ENCODE results near the gene PTGR1. TPM values are rescaled to one million over a fixed set of nuclear protein-coding genes. Genes with fewer than 3 reads are reported as not detected.
"Not testable (repeated sequence)": the region's sequence is repeated elsewhere in the genome, so short reads cannot be mapped to it uniquely, and the experiment has no call there.

Gene PTGR1
- total RNA-seq, 4 donors from 2014 or later = 2.6 to 90.0 (median 51.6) TPM

DNA sequence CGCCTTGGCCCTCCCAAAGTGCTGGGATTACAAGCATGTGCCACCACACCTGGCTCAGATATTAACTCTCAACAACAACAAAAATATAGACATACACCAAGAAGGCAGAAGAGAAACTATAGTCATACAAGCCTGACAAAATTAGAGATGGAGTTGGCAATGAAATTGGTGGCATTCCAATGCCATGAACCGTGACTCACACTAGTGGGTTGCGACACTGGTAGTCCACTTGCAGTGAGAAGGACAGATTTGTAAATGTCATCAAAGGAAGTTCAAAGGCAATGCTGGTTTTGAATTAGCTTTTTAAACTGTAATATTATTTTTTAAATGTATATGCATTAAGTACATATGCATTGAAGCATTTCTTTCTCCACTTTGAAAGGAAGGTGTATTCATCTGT lies 23.2 kb upstream of the PTGR1 start:
- Histone ChIP-seq H3K9me3 (no peaks in the 10 kb centered on the region), H3K27me3 (peaks cover 3% of the 10 kb centered on the region), H3K27ac (no peak overlapping the region), H3K4me1 (no peaks in the 10 kb centered on the region), H3K4me3 (no peak overlapping the region), H3K36me3 (no peaks in the 10 kb centered on the region)
- DNase-seq = no peak
- TF ChIP-seq EP300 (IDR thresholded peaks at IDR 0.05; ENCODE audit: low read depth) = no peak
- no peak for TF ChIP-seq POLR2AphosphoS5 (IDR thresholded peaks at IDR 0.05)
- no peak for TF ChIP-seq POLR2A (IDR thresholded peaks at IDR 0.05)
- TF ChIP-seq CTCF (IDR thresholded peaks at IDR 0.05) = no peak
- in situ Hi-C loops (cut with MboI; ENCODE audit: low pct_ligation_motif_present in 1 of 4, low pct_unique_long_range_greater_than_20kb in 1 of 4, low sequenced_read_pairs in 3 of 4) (loop anchor here in 1 of 4 donors (25.0 kb wide), 1 partner anchor 440 kb away; no protein-coding TSS in a partner anchor), intact Hi-C loops (cut with DNase I; ENCODE audit: low total_unique reads) (no loop called here)
- 61 to 76% methylated on average over 3 of the region's 3 CpGs for WGBS, 2 donors (ENCODE audit: low coverage in 1 of 2)

DNA sequence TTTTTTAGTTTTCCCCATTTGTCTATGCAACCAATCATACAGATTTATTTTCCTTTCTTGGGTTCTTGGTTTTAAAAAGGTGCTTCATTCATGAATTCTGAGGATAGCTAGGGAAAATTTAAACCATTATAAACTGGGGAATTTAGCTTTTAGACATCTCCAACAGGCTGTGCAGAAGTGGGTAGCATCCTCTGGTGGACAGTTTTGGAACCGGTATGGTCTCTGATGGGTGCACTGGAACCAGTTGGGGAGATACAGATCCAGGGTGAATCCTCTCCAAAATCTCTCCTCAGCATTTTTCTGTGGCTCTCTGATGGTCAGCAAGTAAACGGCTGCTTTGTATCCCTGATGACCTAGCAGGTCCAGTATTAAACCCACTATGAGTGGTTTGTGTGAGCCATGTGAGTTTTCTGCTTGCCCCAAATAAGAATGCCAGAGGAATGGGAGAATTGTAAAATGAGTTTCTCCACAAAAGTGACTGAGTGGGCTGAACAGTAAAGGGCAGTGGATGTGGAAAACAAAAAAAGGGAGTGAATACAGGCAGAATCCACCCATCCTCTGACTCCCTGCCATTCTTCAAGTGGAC lies 22.5 kb upstream of the PTGR1 start:
- TF ChIP-seq EP300 (IDR thresholded peaks at IDR 0.05; ENCODE audit: low read depth) = no peak
- TF ChIP-seq CTCF (IDR thresholded peaks at IDR 0.05) = peak; percentile 61 to 76 (median 65)
- no peak for TF ChIP-seq POLR2AphosphoS5 (IDR thresholded peaks at IDR 0.05)
- H3K4me1 ChIP-seq = no peaks in the 10 kb centered on the region
- in situ Hi-C loops (cut with MboI; ENCODE audit: low pct_ligation_motif_present in 1 of 4, low pct_unique_long_range_greater_than_20kb in 1 of 4, low sequenced_read_pairs in 3 of 4) = loop anchor here in 1 of 4 donors (25.0 kb wide), 1 partner anchor 440 kb away; no protein-coding TSS in a partner anchor
- intact Hi-C loops (cut with DNase I; ENCODE audit: low total_unique reads) = no loop called here
- H3K27me3 ChIP-seq = peaks cover 3% of the 10 kb centered on the region
- DNase-seq = peak; percentile 33
- WGBS, 2 donors (ENCODE audit: low coverage in 1 of 2) = 20 to 32% methylated on average over 1 to 2 of the region's 2 CpGs
- no peaks in the 10 kb centered on the region for H3K36me3 ChIP-seq
- H3K27ac ChIP-seq = no peak overlapping the region
- H3K4me3 ChIP-seq = no peak overlapping the region
- H3K9me3 ChIP-seq = no peaks in the 10 kb centered on the region

- H3K36me3 ChIP-seq; H3K9me3 ChIP-seq; H3K4me3 ChIP-seq; H3K27me3 ChIP-seq; H3K27ac ChIP-seq; DNase-seq; intact Hi-C loops (cut with DNase I; ENCODE audit: low total_unique reads): not testable (repeated sequence)
- peaks cover 0 to 11% (median 2%) of the 10 kb centered on the region in 4 donors for H3K4me1 ChIP-seq
- in situ Hi-C loops (cut with MboI; ENCODE audit: low pct_ligation_motif_present in 1 of 4, low pct_unique_long_range_greater_than_20kb in 1 of 4, low sequenced_read_pairs in 3 of 4) = loop anchor here in 1 of 4 donors (25.0 kb wide), 1 partner anchor 445 kb away; no protein-coding TSS in a partner anchor
- 90% methylated on average over 27 of the region's 29 CpGs; no CpG with 5 or more reads in 1 of the 2 donors for WGBS, 2 donors (ENCODE audit: low coverage in 1 of 2)
These were observed 17.9 kb upstream of the PTGR1 start for GRCh38 chr9:111617349-111617748.

DNA sequence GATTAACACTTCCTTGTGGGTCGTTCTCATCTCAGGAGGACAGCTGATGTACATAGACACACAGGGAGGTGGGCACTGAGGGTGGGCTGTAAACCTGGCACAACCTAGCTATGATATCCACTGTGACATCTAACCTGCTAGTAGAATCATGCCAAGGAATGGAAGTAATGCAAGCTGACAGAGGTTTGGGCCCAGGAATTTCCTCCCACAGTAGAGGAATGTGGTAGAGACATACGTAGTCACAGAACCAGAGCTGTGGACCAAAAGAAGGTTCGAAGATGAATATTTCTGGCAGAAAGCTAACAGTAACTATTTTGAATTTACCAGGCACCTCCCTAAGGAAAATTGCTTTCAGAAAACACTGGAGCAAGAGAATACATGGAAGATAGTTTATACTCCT lies 16.5 kb upstream of the PTGR1 start:
- TF ChIP-seq POLR2AphosphoS5 (IDR thresholded peaks at IDR 0.05) (no peak), POLR2A (IDR thresholded peaks at IDR 0.05) (no peak), EP300 (IDR thresholded peaks at IDR 0.05; ENCODE audit: low read depth) (no peak), CTCF (IDR thresholded peaks at IDR 0.05) (no peak)
- Histone ChIP-seq H3K36me3 (no peaks in the 10 kb centered on the region), H3K4me1 (peaks cover 0 to 11% (median 2%) of the 10 kb centered on the region in 4 donors), H3K27ac (no peak overlapping the region), H3K9me3 (no peaks in the 10 kb centered on the region), H3K27me3 (no peaks in the 10 kb centered on the region), H3K4me3 (no peak overlapping the region)
- intact Hi-C loops (cut with DNase I; ENCODE audit: low total_unique reads) = no loop called here
- no peak for DNase-seq
- in situ Hi-C loops (cut with MboI; ENCODE audit: low pct_ligation_motif_present in 1 of 4, low pct_unique_long_range_greater_than_20kb in 1 of 4, low sequenced_read_pairs in 3 of 4) = loop anchor here in 1 of 4 donors (25.0 kb wide), 1 partner anchor 446 kb away; no protein-coding TSS in a partner anchor
- WGBS, 2 donors (ENCODE audit: low coverage in 1 of 2) = 56 to 65% methylated on average over 2 to 3 of the region's 3 CpGs
